ENCODE measurements around the gene SFT2D3.

- no peak for TF ChIP-seq CTCF (IDR thresholded peaks at IDR 0.05; ENCODE audit: poor library complexity)
- TF ChIP-seq EZH2phosphoT487 (IDR thresholded peaks at IDR 0.05; ENCODE audit: low read depth, severe bottlenecking, unreplicated experiment): no peak
- no peak for TF ChIP-seq EZH2 (IDR thresholded peaks at IDR 0.05; ENCODE audit: borderline replicate concordance)
These were observed 41.6 kb upstream of the SFT2D3 start for GRCh38 chr2:127659408-127660290.
